Aorta (tissue), 5 donors: ENCODE data around the gene EEF1AKMT3. TPM values are rescaled to one million over a fixed set of nuclear protein-coding genes. Genes with fewer than 3 reads are reported as not detected.

Source experiments
- ATAC-seq: fragments of 200-7000 bp; cut with Tn5 transposase; one replicate; pipeline ENCODE4 v1.9.1; 2022; ENCODE audit warnings: moderate library complexity; ENCODE audit not compliant: low FRiP score
- DNase-seq, 2 donors: peaks; one replicate each; pipeline ENCODE4 v3.0.0-alpha.2; 2020
- H3K27ac ChIP-seq, 2 donors: one replicate each; pipeline ENCODE4 v1.5.1; 2013; ENCODE audit warnings: low read length in 2 of 2, mild to moderate bottlenecking in 2 of 2, moderate library complexity in 2 of 2, control low read depth in 1 of 2, inconsistent platforms in 1 of 2, low read depth in 1 of 2
- H3K27me3 ChIP-seq, 2 donors: one replicate each; pipeline ENCODE4 v1.6.1; 2013; ENCODE audit warnings: control low read depth in 1 of 2, low read length in 1 of 2, mild to moderate bottlenecking in 1 of 2, moderate library complexity in 1 of 2; ENCODE audit not compliant: insufficient read depth in 2 of 2, control insufficient read depth in 1 of 2
- H3K36me3 ChIP-seq, 2 donors: one replicate each; pipeline ENCODE4 v1.6.1; 2013; ENCODE audit warnings: control low read depth in 1 of 2, low read length in 1 of 2, mild to moderate bottlenecking in 1 of 2; ENCODE audit not compliant: insufficient read depth in 2 of 2, control insufficient read depth in 1 of 2
- H3K4me1 ChIP-seq, 2 donors: one replicate each; pipeline ENCODE4 v1.6.1; 2013; ENCODE audit warnings: low read length in 2 of 2, control low read depth in 1 of 2, mild to moderate bottlenecking in 1 of 2, moderate library complexity in 1 of 2; ENCODE audit not compliant: insufficient read depth in 2 of 2, control insufficient read depth in 1 of 2
- H3K4me3 ChIP-seq, 2 donors: one replicate each; pipeline ENCODE4 v1.5.1; 2013; ENCODE audit warnings: low read length in 2 of 2, control low read depth in 1 of 2, mild to moderate bottlenecking in 1 of 2
- H3K9me3 ChIP-seq: one replicate; pipeline ENCODE4 v1.6.1; 2013; ENCODE audit warnings: mild to moderate bottlenecking, low read length; ENCODE audit not compliant: control insufficient read depth
- WGBS, 2 donors: extraction: QIAGEN DNeasy Blood & Tissue Kit; methylation state at CpG; one replicate each; pipeline ENCODE4 v1.1.7; 2013; 5-methylcytosine and 5-hydroxymethylcytosine counted together
- intact Hi-C, 2 donors: fragments of 100-400 bp; cut with DNase I; formaldehyde crosslinking; loops; one replicate each; pipeline versions ENCODE4 v1.14.2 to v1.15.0; 2022
- polyA plus RNA-seq, 2 donors: library from polyadenylated mRNA; stranded (reverse); fragments of 200-250 nt; gene quantifications; one replicate each; pipeline ENCODE4 v1.2.3, GENCODE V29; 2013
- total RNA-seq, 2 donors: library from RNA; stranded (reverse); fragmentation: NEBNext Ultra II Directional; extraction: Animal tissue kit (Norgen Biotek cat#: 25700); gene quantifications; one replicate each; pipeline ENCODE4 v1.2.1, GENCODE V29; 2021
- donor health status: healthy with polysubstance abuse.
- donor health status: Bipolar disorder and iron deficiency.
- donor health status: DM: no; HTN: no; CAD: no.
- donor health status: DM: no; HTN: no; CAD: no.
- donor health status: DM: yes; HTN: yes; CAD: no.

The EEF1AKMT3 gene
- total and polyA plus RNA-seq, 4 donors: 4.5 to 10.9 (median 7.5) TPM

DNA sequence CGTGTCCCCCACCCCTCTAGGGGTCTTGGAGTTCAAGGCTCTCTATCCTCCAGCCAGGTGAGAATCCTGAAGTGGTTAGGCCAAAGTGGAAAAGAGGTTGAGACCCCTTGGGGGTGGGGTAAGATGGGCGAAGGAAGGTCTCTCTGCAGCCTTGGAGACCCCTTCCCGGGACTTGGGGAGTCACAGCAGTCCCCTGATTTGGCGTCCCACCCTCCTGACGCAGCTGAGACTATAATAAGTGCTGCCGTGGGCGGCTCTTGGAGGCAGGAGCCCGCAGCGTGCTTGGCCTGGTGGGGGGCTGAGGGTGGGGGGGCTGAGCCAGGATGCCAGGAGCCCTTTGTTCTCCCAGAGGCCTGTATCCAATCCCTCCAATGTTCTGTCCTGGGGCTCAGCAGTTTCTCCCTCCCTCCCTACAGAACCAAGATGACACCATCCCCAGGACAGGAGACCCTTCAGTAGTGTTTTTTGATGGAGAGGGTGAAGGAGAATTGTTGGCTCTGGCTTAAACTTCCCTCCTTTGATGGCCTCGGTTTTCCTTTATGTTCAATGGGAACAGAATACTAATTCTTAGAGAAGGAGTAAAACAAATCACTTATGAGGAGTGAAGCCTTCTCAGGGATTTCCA lies 32.4 kb upstream of the EEF1AKMT3 start:
- no peaks in the 10 kb centered on the region for H3K9me3 ChIP-seq
- no peak overlapping the region for H3K4me3 ChIP-seq
- 18 to 26% methylated on average over 5 to 10 of the region's 10 CpGs for WGBS, 2 donors
- H3K36me3 ChIP-seq: no peaks in the 10 kb centered on the region
- intact Hi-C loops: no loop called here
- no peaks in the 10 kb centered on the region for H3K4me1 ChIP-seq
- no peaks in the 10 kb centered on the region for H3K27me3 ChIP-seq
- ATAC-seq (no peak), DNase-seq (no peak)
- H3K27ac ChIP-seq: no peak overlapping the region

DNA sequence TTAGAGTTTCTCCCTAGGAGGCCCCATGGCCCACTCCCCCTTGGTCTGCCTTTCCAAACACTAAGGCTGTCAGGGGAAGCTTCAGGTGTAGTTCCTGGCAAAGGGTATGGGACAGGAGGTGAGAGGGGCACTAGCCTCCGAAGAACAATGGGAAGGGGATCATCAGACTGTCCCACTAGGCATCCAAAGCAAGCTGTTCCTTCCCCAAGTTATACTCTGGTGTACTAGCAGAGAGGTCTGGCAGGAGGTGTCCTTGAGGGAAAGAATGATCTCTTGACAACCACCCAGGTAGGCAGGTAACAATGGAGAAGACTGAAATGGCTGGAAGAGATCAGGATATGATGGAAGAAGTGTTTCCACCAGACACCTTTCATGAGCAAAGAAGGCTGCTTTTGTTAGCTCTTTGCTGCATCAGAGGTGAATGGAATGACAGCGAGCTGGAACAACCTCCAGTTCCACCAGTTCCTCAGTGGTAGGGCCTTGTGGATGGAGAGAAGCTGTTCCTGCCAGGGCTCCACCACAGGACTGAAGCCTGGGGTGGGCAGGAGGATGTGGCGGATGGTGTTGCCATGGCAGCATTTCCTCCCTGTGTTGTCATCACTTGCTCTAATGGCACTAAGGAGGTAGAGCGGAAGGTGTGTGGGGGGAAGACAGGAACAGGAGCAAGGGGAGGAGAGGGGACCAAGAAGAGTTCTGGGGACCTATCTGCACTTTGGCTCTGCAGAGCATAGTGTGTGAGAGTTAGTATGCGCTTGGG lies 31.6 kb upstream of the EEF1AKMT3 start:
- DNase-seq (no peak), ATAC-seq (no peak)
- 68 to 71% methylated on average over 5 of the region's 5 CpGs for WGBS, 2 donors
- Histone ChIP-seq H3K4me1 (no peaks in the 10 kb centered on the region), H3K4me3 (no peak overlapping the region), H3K27me3 (no peaks in the 10 kb centered on the region), H3K36me3 (no peaks in the 10 kb centered on the region), H3K9me3 (no peaks in the 10 kb centered on the region), H3K27ac (no peak overlapping the region)
- intact Hi-C loops: no loop called here

DNA sequence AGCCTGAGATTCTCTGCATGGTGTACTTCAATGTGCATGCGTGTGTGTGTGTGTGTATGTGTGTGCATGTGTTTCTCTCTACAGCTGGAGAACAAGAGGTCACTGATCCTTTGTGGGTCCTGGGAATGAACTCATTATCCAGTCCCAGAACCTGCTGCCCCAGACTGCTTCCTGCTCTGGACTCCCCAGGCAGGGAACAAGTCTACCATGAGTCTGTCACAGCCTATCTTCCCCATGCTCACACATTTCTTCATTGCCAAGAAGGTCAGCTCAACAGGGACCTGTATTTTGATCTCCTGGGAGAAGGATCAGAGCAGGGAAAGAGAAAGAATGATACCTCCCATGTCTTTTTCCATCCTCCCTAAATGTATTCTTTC lies 31.0 kb upstream of the EEF1AKMT3 start:
- H3K4me3 ChIP-seq: no peak overlapping the region
- WGBS, 2 donors: 74 to 80% methylated on average over 1 of the region's 1 CpG
- no peaks in the 10 kb centered on the region for H3K9me3 ChIP-seq
- H3K36me3 ChIP-seq: no peaks in the 10 kb centered on the region
- no peak for DNase-seq
- intact Hi-C loops: no loop called here
- no peaks in the 10 kb centered on the region for H3K4me1 ChIP-seq
- no peak overlapping the region for H3K27ac ChIP-seq
- no peak for ATAC-seq
- H3K27me3 ChIP-seq: no peaks in the 10 kb centered on the region

DNA sequence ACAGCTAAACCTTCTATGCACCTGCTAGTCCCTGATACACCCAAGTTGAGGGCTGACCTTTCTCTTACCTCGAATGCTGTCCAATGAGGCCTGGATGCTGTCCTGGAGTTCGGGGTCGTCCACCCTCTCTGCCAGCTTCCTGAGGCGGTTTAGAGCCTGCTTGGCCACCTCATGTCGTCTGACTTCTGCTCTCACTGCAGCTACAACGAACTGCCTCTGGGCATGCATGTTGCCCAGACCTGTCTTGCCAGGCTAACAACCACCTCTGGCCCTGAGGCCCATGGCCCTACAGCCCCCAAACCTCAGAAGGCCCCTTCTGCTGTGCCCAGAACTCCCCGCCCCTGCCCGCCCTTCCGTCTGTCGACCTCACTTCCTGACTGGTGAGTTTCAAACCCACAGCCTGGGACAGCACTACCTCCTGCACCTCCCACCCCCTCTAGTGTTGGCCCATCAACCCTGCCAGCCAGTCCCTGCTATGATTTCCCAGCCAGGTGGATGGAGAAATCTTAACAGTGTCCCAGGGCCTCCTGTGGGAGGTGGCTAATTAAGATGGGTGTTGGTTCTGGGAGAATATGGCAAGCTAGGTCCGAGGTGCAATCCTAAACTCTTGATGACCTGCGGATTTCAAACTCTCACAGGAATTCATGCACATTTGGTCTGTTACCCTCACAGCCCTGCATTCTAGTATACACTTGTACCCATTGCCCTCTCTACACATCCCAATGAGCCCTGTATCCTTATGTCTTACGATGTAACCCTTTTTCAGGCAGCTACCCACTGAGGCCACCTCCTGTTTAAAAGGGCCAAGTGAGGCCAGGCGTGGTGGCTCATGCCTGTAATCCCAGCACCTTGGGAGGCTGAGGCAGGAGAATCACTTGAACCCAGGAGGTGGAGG lies 30.3 kb upstream of the EEF1AKMT3 start:
- no peaks in the 10 kb centered on the region for H3K9me3 ChIP-seq
- no peak for ATAC-seq
- H3K27me3 ChIP-seq: no peaks in the 10 kb centered on the region
- H3K36me3 ChIP-seq: no peaks in the 10 kb centered on the region
- no peak for DNase-seq
- no peak overlapping the region for H3K4me3 ChIP-seq
- 54 to 58% methylated on average over 14 of the region's 14 CpGs for WGBS, 2 donors
- intact Hi-C loops: no loop called here
- no peaks in the 10 kb centered on the region for H3K4me1 ChIP-seq
- no peak overlapping the region for H3K27ac ChIP-seq

DNA sequence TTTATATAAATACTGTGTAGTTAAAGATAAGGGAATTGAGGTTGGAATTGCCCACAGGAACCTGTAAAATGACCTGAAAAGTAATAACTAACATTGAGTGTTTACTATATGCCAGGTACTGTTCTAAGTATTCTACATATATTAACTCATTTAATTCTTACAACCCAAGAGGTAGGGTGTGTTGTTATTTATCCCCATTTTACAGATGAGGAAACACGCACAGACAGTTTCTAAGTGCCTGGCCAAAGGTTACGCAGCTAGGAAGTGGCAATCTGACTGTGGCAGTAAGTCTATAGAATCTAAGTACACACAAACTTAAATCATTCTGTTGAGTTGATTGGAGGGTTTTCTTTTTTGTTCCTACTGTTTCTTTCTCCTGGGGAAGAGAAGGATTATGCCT lies 28.6 kb upstream of the EEF1AKMT3 start:
- Histone ChIP-seq H3K27ac (no peak overlapping the region), H3K9me3 (no peaks in the 10 kb centered on the region), H3K4me1 (no peaks in the 10 kb centered on the region), H3K36me3 (peaks cover 0 to 2% of the 10 kb centered on the region in 2 donors), H3K27me3 (no peaks in the 10 kb centered on the region), H3K4me3 (no peak overlapping the region)
- ATAC-seq (no peak), DNase-seq (no peak)
- intact Hi-C loops: no loop called here
- WGBS, 2 donors: 85 to 92% methylated on average over 2 of the region's 2 CpGs

DNA sequence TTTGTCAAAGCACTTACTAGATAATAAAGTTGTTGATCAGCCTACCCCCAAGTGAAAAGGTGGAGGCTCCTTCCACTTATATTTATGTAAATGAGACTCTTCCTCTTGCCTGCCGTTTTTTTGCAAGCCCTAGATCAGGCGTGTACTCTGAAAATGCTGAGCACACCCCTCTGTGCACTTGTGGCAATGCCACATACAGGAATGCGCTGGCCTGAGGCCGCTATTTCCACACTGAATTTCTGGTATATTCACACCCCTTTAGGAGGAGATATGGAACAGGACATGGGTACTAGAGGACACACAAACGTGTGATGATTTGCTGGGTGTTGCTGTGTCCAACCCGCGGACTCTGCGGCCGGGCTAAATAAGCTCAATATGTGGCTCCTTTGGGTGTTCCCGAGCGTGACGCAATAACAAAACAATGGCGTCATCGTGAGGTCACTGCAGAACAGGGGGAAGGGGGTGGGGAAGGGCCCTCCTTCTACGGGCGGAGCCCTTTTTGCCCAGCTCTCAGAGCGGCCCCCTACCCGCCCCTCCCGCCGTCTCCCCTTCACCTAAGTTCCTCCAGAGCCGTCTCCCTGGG lies 28.1 kb upstream of the EEF1AKMT3 start:
- Histone ChIP-seq H3K4me3 (peak overlapping the region; percentile 36 to 45), H3K9me3 (no peaks in the 10 kb centered on the region), H3K36me3 (peaks cover 0 to 4% of the 10 kb centered on the region in 2 donors), H3K4me1 (no peaks in the 10 kb centered on the region), H3K27me3 (no peaks in the 10 kb centered on the region), H3K27ac (peak overlapping the region; percentile 49 to 50)
- ATAC-seq (peak; percentile 84), DNase-seq (peak; percentile 84 to 94)
- intact Hi-C loops: no loop called here
- 7 to 9% methylated on average over 21 of the region's 21 CpGs for WGBS, 2 donors

DNA sequence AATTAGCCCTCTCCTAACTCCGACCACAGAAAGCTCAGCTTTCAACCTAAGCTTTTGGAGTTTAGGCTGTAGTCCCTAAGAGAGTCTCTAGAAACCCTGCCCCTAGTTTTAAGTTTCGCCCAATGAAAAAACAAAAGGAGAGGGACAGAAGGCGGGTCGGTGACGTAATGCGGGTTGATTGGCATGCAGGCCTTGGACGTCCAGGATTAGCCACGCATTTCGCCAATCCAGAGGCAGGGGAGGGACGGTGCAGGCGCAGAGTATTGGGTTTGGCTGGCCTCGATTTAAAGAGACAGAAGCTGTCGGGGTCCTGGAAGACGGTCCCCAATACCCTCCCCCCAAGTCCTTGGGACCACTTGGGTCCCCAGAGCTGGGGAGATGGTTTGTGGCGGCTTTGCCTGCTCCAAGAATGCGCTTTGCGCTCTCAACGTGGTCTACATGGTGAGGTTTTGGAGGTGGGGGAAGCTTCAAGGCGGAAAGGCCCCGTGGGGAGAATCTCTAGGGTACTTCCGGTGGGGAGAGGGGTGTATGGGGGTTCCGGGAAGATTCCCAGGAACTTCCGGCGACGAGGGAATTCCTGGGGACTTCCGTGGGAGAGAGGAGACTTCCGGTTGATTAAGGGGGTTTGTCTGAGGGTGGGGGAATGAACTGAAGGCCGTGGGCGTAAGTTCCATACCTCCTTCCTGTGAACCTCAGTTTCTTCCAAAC lies 27.5 kb upstream of the EEF1AKMT3 start, which contains the start of gene TSPAN31:
Gene TSPAN31, plus strand, starts transcription at position 263 of the 708 bp plus-strand sequence. Its CDS starts 116 bp downstream, at position 379.
- Histone ChIP-seq H3K9me3 (no peaks in the 10 kb centered on the region), H3K4me1 (no peaks in the 10 kb centered on the region), H3K4me3 (peak within 1 kb of the TSS; percentile 52 to 86), H3K27ac (peak within 1 kb of the TSS; percentile 90 to 92), H3K36me3 (peaks cover 0 to 4% of the 10 kb centered on the region in 2 donors), H3K27me3 (no peaks in the 10 kb centered on the region)
- peak; percentile 97 for ATAC-seq
- peak; percentile 99 for DNase-seq
- WGBS, 2 donors: 0 to 1% methylated on average over 29 of the region's 29 CpGs
- intact Hi-C loops: no loop called here

DNA sequence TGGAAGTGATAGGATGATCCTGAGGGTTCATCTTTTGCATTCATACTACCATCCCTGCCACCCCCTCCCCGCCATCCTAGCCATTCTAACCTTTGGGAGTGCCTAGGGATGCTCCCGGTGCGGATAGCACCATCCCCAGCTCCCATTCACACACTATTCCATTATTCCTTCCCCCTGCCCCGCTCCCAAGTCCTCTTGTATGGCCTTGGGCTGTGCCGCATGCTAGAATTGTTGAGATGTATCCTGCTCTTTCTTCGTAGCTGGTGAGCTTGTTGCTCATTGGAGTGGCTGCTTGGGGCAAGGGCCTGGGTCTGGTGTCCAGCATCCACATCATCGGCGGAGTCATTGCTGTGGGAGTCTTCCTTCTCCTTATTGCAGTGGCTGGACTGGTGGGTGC lies 26.9 kb upstream of the EEF1AKMT3 start:
- no peak for ATAC-seq
- H3K36me3 ChIP-seq: peaks cover 0 to 4% of the 10 kb centered on the region in 2 donors
- peak in 1 of 2 donors; percentile 49 for DNase-seq
- H3K4me3 ChIP-seq: peak overlapping the region; percentile 52 to 86
- intact Hi-C loops: no loop called here
- 33 to 37% methylated on average over 8 of the region's 8 CpGs for WGBS, 2 donors
- no peaks in the 10 kb centered on the region for H3K9me3 ChIP-seq
- no peaks in the 10 kb centered on the region for H3K4me1 ChIP-seq
- H3K27me3 ChIP-seq: no peaks in the 10 kb centered on the region
- H3K27ac ChIP-seq: peak overlapping the region; percentile 90 to 92
